EL (cell line): ENCODE measurements around the gene MOCOS.

Experiments
- DNase-seq: peaks from one replicate; pipeline ENCODE4 v3.0.0-alpha.2; 2016

Gene MOCOS

GRCh38 chr18:36307513-36307912, 120.2 kb downstream of the MOCOS start:
- no peak for DNase-seq

- DNase-seq = no peak
Measured at GRCh38 chr18:36308711-36309435, 121.6 kb downstream of the MOCOS start.

GRCh38 chr18:36309436-36310391, 122.4 kb downstream of the MOCOS start:
- DNase-seq = peak; percentile 99

- DNase-seq = no peak
Measured at GRCh38 chr18:36311026-36311570, 123.8 kb downstream of the MOCOS start.

- DNase-seq = no peak
Measured at GRCh38 chr18:36312806-36313395, 125.6 kb downstream of the MOCOS start.

- DNase-seq = peak; percentile 25
Measured at GRCh38 chr18:36314098-36314497, 126.8 kb downstream of the MOCOS start.

GRCh38 chr18:36314754-36315153, 127.5 kb downstream of the MOCOS start:
- peak; percentile 70 for DNase-seq

- DNase-seq = peak; percentile 68
Measured at GRCh38 chr18:36315736-36316135, 128.4 kb downstream of the MOCOS start.

- peak; percentile 26 for DNase-seq
Measured at GRCh38 chr18:36316246-36316645, 128.9 kb downstream of the MOCOS start.
